Measurements from ENCODE around the gene CEP128.
"Not testable (repeated sequence)": the region's sequence is repeated elsewhere in the genome, so short reads cannot be mapped to it uniquely, and the experiment has no call there.

CEP128 gene

DNA sequence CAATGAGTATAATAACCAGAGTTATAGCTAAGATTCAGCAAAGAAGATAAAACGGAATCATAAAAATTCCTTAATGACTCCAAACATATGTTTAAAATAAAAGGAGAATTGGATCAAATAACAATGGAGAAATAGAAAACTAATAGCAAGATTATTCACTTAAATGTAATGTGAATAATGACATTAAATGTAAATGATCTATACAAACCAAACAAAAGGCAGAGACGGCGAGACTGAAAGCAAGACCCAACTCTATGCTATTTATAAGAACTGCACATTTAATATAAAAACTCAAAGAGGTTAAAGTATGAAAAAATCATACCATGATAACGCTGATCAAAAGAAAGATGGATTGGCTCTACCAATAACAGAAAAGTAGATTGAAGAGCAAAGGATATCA is 10.0 kb upstream of the CEP128 start:
- DNase-seq, result no peak

- DNase-seq, result no peak
These were observed 6.8 kb upstream of the CEP128 start for GRCh38 chr14:80948291-80948690.

DNA sequence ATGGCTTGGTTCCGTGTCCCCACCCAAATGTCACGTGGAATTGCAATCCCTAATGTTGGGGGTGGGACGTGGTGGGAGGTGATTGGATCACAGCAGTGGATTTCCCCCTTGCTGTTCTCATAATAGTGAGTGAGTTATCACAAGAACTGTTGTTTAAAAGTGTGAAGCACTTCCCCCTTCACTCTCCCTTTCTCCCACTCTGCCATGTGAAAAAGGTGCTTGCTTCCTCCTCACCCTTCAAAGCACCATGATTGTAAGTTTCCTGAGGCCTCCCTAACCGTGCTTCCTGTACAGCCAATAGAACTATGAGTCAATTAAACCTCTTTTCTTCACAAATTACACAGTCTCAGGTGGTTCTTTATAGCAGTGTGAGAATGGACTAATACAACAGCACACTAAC is 5.3 kb upstream of the CEP128 start:
- no peak for DNase-seq

DNA sequence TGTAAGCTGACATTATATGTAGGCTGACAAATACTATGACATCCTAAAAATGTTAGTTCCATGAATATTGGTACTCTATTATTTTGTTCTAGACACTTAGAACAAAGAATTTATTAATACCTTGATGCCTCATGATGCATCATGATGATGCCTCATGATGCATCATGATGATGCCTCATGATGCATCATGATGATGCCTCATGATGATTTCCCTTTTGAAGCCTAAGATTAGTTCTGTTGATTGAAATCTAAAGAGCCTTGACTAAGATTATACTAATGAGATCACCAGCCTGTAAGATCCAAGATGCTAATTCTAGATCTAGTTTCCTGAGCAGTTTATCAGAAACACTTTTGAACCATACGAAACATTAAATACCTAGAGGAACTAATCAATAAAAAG is 4.6 kb upstream of the CEP128 start:
- no peak for DNase-seq

- DNase-seq, result no peak
These were observed 3.5 kb upstream of the CEP128 start for GRCh38 chr14:80944861-80945617.

DNA sequence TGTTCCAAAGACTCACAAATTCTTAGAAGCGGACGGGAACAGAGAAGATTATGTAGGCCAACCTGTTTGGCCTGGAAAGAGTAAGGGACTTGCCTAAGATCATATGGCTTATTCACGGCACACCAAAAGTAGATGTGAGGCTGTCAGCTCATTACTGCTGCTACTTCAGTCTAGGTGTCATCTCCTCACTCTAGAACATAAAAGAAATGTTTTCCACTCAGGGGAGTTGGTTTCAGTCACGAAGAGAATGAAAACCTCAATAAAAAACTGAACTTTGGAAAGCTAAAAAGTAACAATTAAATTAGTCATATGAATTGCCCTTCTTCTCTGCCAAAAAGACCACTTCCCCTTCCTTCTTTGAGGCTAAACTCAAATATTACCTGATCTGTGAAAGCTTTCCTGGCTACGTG is 658 bp upstream of the CEP128 start:
- peak; percentile 44 for DNase-seq

GRCh38 chr14:80940146-80940545 is 1.4 kb downstream of the CEP128 start:
- DNase-seq, result peak; percentile 75

- no peak for DNase-seq
These were observed 7.9 kb downstream of the CEP128 start for GRCh38 chr14:80933686-80934085.

DNA sequence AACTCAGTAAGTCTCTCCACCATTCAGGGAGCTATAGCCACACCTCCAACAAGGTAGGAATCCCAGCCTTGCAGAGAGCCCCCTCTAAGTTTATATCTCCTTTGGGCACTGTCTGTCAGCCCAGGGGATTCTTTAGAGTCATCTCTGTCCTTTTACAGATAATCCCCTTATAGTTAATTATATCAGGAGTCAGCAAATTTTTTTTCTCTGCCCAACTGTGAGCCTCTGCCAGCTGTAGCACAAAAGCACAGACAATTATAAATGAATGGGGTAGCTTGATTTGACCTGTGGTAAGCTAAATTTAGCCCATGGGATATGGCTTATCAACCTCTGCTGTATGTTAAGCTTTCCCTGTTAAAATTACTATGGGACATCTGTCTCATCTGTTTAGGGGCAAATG is 8.3 kb downstream of the CEP128 start:
- DNase-seq, result no peak

- peak; percentile 90 for DNase-seq
These were observed 10.6 kb downstream of the CEP128 start for GRCh38 chr14:80930836-80931389.

DNA sequence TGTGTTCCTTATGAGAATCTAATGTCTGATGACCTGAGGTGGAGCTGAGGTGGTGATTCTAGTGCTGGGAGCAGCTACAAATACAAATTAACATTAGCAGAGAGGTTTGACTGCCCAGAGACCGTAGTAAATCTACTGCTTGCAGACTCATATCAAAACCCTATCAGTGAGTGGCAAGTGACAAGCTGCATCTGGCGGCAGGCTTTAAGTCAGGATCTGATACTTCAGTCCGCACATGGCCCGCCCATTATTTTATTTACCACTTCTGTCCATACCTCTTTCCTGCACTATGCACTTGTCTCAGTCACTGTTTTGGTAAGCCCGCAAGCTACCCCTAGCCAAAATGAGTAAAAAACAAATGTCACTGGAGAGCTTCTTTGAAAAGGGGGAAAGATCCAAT is 11.4 kb downstream of the CEP128 start:
- DNase-seq, result peak; percentile 35

GRCh38 chr14:80927083-80927989 is 14.2 kb downstream of the CEP128 start:
- no peak for DNase-seq

DNA sequence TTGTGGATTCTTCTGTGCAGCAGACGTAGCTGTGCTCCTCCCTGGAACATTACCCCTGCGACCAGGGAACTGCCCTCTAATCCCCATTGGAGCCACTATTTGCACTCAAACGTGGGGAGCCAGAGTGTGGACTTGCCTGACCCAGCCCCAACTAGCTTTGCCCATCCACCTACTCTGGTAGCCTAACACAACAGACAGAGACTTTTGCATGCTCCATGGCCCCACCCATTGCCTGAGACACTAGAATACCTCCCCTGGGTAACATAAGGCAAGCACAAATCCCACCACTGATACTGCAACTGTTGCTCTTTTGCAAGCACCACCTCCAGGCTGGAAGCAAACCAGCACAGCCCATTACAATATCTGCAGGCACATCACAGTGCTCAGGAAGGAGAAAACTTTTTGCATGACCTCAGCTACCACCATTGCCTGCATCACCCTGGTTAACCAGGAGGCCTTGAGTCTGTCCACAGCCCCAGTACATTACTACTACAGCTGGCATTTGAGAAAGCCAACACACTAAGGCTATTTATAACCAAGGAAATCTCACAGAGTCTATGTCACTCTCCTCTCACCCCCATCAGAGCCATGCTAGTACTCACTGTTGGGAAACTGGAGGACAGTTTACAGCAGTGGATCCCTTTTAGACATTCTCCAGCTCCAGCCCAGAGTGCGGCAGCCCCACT is 15.0 kb downstream of the CEP128 start:
- no peak for DNase-seq

- DNase-seq, result no peak
These were observed 17.0 kb downstream of the CEP128 start for GRCh38 chr14:80924365-80925103.

GRCh38 chr14:80923368-80923767 is 18.2 kb downstream of the CEP128 start:
- no peak for DNase-seq

GRCh38 chr14:80919622-80920021 is 21.9 kb downstream of the CEP128 start:
- no peak for DNase-seq

DNA sequence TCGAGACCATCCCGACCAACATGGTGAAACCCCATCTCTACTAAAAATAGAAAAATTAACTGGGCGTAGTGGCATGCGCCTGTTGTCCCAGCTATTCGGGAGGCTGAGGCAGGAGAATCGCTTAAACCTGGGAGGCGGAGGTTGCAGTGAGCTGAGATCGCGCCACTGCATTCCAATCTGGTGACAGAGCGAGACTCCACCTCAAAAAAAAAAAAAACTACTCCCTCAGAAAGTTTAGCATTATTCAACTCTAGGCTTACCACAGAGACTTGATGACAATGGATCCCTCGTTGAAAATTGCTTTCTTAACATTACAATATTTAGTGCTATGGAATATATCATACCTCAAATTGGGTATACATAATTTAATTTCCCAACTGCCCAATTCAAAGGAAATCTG is 29.5 kb downstream of the CEP128 start:
- not testable (repeated sequence) for DNase-seq

- DNase-seq, result no peak
These were observed 34.6 kb downstream of the CEP128 start for GRCh38 chr14:80906946-80907345.

GRCh38 chr14:80906336-80906735 is 35.2 kb downstream of the CEP128 start:
- DNase-seq, result no peak

- peak; percentile 35 for DNase-seq
These were observed 38.9 kb downstream of the CEP128 start for GRCh38 chr14:80902608-80903007.

- peak; percentile 53 for DNase-seq
These were observed 39.7 kb downstream of the CEP128 start for GRCh38 chr14:80901822-80902221.

- no peak for DNase-seq
These were observed 40.3 kb downstream of the CEP128 start for GRCh38 chr14:80901260-80901659.

Data from activated CD4-positive, alpha-beta T cell treated with anti-CD3 and anti-CD28 coated beads, Interleukin-2, Interleukin-6, amounts not matched to agents 100 ng/mL and 50 ng/mL, durations not matched to agents 16 hours and 8 hours (primary cell).